ENCODE measurements around the gene DLGAP5.

The DLGAP5 gene

GRCh38 chr14:55191203-55192053 lies at the start of gene DLGAP5:
Gene DLGAP5 (minus strand): TSS chr14:55191585. CDS start chr14:55189179, 2,406 bp downstream.
- no peak for TF ChIP-seq CTCF (IDR thresholded peaks at IDR 0.05; ENCODE audit: low read depth, low read length)
- DNase-seq (ENCODE audit: low read depth in 2 of 2), result peak; percentile 95 to 97
- peak within 1 kb of the TSS; percentile 73 to 75 for H3K4me3 ChIP-seq (replicated peaks in 1 of 2; ENCODE audit: low read depth in 2 of 2, low read length in 2 of 2)

DNA sequence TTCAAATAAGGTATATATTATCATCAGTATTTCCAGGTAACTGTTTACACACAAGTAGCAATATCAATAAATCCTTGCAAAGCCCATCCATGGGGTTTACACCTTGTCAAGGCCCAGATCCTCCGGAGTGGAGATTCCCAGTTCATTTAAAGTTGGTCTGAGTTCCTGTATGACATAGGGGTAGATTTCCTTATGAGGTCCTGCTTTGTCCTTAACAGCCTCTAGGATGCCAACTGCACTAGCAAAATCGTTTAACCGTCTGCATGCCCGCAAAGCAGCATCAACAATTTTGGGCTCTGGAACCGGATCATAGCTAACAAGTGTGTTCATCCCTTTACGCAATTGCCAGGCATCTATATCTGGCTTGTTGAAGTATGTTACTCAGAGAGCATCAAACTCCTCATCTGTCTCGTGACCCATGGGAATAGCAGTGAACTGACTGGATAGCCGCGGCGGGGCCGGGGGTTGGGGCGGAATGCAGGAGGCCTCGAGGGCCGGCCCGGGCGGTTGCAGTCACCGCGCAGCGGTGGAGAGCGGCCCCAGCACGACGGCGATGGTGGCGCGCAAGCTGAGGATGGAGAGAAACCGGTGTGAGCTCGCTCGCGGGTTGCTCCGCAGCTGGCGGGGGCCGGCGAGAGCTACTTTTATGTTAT lies 49.3 kb upstream of the DLGAP5 start:
- H3K4me3 ChIP-seq (replicated peaks in 1 of 2; ENCODE audit: low read depth in 2 of 2, low read length in 2 of 2), result no peak overlapping the region
- peak; percentile 35 to 79 for DNase-seq (ENCODE audit: low read depth in 2 of 2)
- TF ChIP-seq CTCF (IDR thresholded peaks at IDR 0.05; ENCODE audit: low read depth, low read length), result no peak

DNA sequence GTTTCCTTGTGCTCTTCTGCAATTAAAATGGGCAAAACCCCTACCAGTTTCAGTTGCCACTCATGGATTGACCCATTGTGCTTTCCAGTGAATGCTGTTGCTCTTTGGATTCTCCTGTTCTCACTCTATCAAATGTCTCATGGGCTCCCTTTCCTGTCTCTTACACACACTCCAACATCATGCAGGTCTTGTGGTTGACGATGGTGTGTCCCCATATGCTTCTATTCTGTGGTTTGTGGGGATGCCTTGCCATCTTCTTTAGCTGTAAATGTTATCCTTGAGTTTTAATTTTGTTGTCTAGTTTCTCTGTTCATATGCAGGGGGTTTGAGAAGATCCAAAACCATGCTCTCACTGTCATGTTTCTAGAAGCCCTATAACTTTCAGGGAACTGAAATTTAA lies 47.9 kb upstream of the DLGAP5 start:
- no peak overlapping the region for H3K4me3 ChIP-seq (replicated peaks in 1 of 2; ENCODE audit: low read depth in 2 of 2, low read length in 2 of 2)
- no peak for TF ChIP-seq CTCF (IDR thresholded peaks at IDR 0.05; ENCODE audit: low read depth, low read length)
- DNase-seq (ENCODE audit: low read depth in 2 of 2), result no peak

DNA sequence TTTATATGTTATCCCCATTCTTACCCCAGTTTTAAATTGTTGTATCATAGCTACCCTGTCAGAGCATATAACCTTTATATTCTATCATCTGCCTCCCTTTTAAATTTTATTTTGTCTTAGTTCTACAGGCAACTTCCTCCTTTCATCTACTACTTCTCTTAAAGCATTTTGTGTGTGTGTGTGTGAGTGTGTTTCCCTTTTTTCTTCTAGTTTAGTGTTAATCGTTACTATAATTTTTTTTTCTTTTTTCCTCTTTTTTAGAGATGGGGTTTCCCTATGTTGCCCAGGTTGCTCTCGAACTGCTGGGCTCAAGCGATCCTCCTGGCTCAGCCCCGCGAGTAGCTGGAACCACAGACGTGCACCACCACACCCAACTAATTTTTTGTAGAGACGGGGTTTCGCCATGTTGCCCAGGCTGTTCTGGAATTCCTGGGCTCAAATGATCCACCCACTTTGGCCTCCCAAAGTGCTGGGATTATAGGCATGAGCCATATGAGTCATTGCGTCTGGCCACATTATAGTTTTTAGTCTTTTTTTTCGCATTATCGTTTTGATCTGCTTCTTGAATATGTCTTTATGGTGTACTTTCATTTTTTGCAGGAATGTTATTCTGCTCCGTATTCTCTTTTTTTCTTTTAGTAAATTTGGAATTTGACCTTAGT lies 46.8 kb upstream of the DLGAP5 start:
- TF ChIP-seq CTCF (IDR thresholded peaks at IDR 0.05; ENCODE audit: low read depth, low read length), result no peak
- no peak overlapping the region for H3K4me3 ChIP-seq (replicated peaks in 1 of 2; ENCODE audit: low read depth in 2 of 2, low read length in 2 of 2)
- DNase-seq (ENCODE audit: low read depth in 2 of 2), result no peak

- H3K4me3 ChIP-seq (replicated peaks in 1 of 2; ENCODE audit: low read depth in 2 of 2, low read length in 2 of 2), result no peak overlapping the region
- no peak for TF ChIP-seq CTCF (IDR thresholded peaks at IDR 0.05; ENCODE audit: low read depth, low read length)
- DNase-seq (ENCODE audit: low read depth in 2 of 2), result no peak
Measured at GRCh38 chr14:55233591-55233990, 42.2 kb upstream of the DLGAP5 start.

DNA sequence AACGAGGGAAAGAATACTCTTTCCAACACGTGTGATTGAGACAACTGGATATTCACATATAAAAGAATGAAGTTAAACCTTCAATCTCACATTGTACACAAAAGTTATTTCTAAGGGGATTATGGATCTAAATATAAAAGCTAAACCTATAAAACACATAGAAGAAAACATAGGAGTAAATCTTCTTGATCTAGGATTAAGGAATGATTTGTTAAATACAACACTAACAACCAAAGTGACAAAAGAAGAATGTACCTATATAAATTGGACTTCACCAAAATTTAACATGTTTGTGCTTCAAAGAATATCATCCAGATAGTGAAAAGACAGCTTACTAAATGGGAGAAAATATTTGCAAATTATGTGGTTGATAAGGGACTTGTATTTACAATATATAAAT lies 36.9 kb upstream of the DLGAP5 start:
- no peak for DNase-seq (ENCODE audit: low read depth in 2 of 2)
- no peak overlapping the region for H3K4me3 ChIP-seq (replicated peaks in 1 of 2; ENCODE audit: low read depth in 2 of 2, low read length in 2 of 2)
- no peak for TF ChIP-seq CTCF (IDR thresholded peaks at IDR 0.05; ENCODE audit: low read depth, low read length)
